HepG2 (cell line): ENCODE results near the gene TNFRSF6B. TPM values are rescaled to one million over a fixed set of nuclear protein-coding genes. Genes with fewer than 3 reads are reported as not detected.

Experiments
- AKAP8 ChIP-seq: sonication (generic); formaldehyde crosslinking; IDR thresholded peaks from 2 replicates; pipeline ENCODE4 v1.5.1; 2020; ENCODE audit warnings: mild to moderate bottlenecking, missing genetic modification reagents
- DNMT1 ChIP-seq: sonication (generic); formaldehyde crosslinking; IDR thresholded peaks from 2 replicates; pipeline ENCODE4 v1.5.1; 2020; ENCODE audit warnings: mild to moderate bottlenecking, missing genetic modification reagents
- KDM3A ChIP-seq: IDR thresholded peaks from 2 replicates; pipeline ENCODE4 v1.6.1; 2018; ENCODE audit warnings: low read depth, missing compliant biosample characterization
- MBD4 ChIP-seq: IDR thresholded peaks from 2 replicates; pipeline ENCODE4 v1.6.1; 2012; ENCODE audit warnings: low read length, inconsistent platforms, borderline replicate concordance
- MYC ChIP-seq: sonication (generic); formaldehyde crosslinking; IDR thresholded peaks from 2 replicates; pipeline ENCODE4 v1.9.0; 2021; ENCODE audit warnings: missing genetic modification reagents, borderline replicate concordance
- NCOA2 ChIP-seq: sonication (generic); formaldehyde crosslinking; IDR thresholded peaks from 2 replicates; pipeline ENCODE4 v1.8.0; 2022; ENCODE audit warnings: inconsistent platforms
- NR1H2 ChIP-seq: sonication (generic); formaldehyde crosslinking; IDR thresholded peaks from 2 replicates; pipeline ENCODE4 v1.8.1; 2022; ENCODE audit warnings: low read depth, missing genetic modification reagents, borderline replicate concordance
- RXRB ChIP-seq: IDR thresholded peaks from 2 replicates; pipeline ENCODE4 v1.6.1; 2016; ENCODE audit warnings: borderline replicate concordance, missing genetic modification reagents, missing compliant biosample characterization
- SMAD3 ChIP-seq: sonication (generic); formaldehyde crosslinking; IDR thresholded peaks from 2 replicates; pipeline ENCODE4 v1.4.0; 2020; ENCODE audit warnings: missing genetic modification reagents
- TEAD2 ChIP-seq: sonication (generic); formaldehyde crosslinking; IDR thresholded peaks from 2 replicates; pipeline ENCODE4 v1.9.0; 2021; ENCODE audit warnings: missing genetic modification reagents
- TGIF2 ChIP-seq: IDR thresholded peaks from 2 replicates; pipeline ENCODE4 v1.6.1; 2016; ENCODE audit warnings: control low read depth, missing compliant biosample characterization
- TOPORS ChIP-seq: sonication (generic); formaldehyde crosslinking; IDR thresholded peaks from 2 replicates; pipeline ENCODE4 v1.8.0; 2023; ENCODE audit warnings: mild to moderate bottlenecking, missing genetic modification reagents
- ZNF432 ChIP-seq: sonication (generic); formaldehyde crosslinking; IDR thresholded peaks from 2 replicates; pipeline ENCODE4 v1.5.0; 2020; ENCODE audit warnings: missing genetic modification reagents, mild to moderate bottlenecking, borderline replicate concordance
- ZNF44 ChIP-seq: sonication (generic); formaldehyde crosslinking; IDR thresholded peaks from 2 replicates; pipeline ENCODE4 v1.5.1; 2020; ENCODE audit warnings: mild to moderate bottlenecking, missing genetic modification reagents
- ZNF552 ChIP-seq: sonication (generic); formaldehyde crosslinking; IDR thresholded peaks from 2 replicates; pipeline ENCODE4 v1.9.0; 2022; ENCODE audit warnings: missing genetic modification reagents, mild to moderate bottlenecking, borderline replicate concordance
- ZNF556 ChIP-seq: sonication (generic); formaldehyde crosslinking; IDR thresholded peaks from 2 replicates; pipeline ENCODE4 v1.4.0; 2020; ENCODE audit warnings: mild to moderate bottlenecking, missing genetic modification reagents, borderline replicate concordance
- ZNF724P ChIP-seq: sonication (generic); formaldehyde crosslinking; IDR thresholded peaks from 2 replicates; pipeline ENCODE4 v1.8.0; 2022; ENCODE audit warnings: missing genetic modification reagents, borderline replicate concordance
- ZNF766 ChIP-seq: sonication (generic); formaldehyde crosslinking; IDR thresholded peaks from 2 replicates; pipeline ENCODE4 v1.5.0; 2020; ENCODE audit warnings: missing genetic modification reagents, borderline replicate concordance
- ZNF879 ChIP-seq: sonication (generic); formaldehyde crosslinking; IDR thresholded peaks from 2 replicates; pipeline ENCODE4 v1.8.1; 2023; ENCODE audit warnings: missing genetic modification reagents
- polyA plus RNA-seq, 8 experiments: library from polyadenylated mRNA; depleted of rRNA in 3 of 8; stranded (reverse) in 7 of 8; unstranded in 1 of 8; fragments of >200 nt; fragmentation: Illumina TruSeq in 4 of 8; extraction: Trizol in 4 of 8; gene quantifications; 2 replicates each; pipeline versions ENCODE4 v1.2.1 to v1.2.3, GENCODE V29; 2011 to 2016; ENCODE audit warnings: low read depth in 4 of 8, missing spikeins in 1 of 8, mixed read lengths in 1 of 8; ENCODE audit not compliant: insufficient read depth in 1 of 8
- total RNA-seq, 5 experiments: library from RNA; depleted of rRNA; stranded (reverse); fragments of >200 nt; fragmentation: Illumina TruSeq; extraction: Trizol; gene quantifications; 2 replicates each; pipeline ENCODE4 v1.2.3, GENCODE V29; 2016; ENCODE audit warnings: low read depth in 1 of 5
- TF ChIP-seq, protein P1 (sequence below): sonication (generic); formaldehyde crosslinking; IDR thresholded peaks from 2 replicates; pipeline ENCODE4 v1.8.1; 2023; ENCODE audit warnings: mild to moderate bottlenecking, missing genetic modification reagents
- TF ChIP-seq, protein P2 (sequence below): IDR thresholded peaks from 2 replicates; pipeline ENCODE4 v1.6.1; 2016; ENCODE audit warnings: low read depth, missing genetic modification reagents, missing compliant biosample characterization
- TF ChIP-seq, protein P3 (sequence below): sonication (generic); formaldehyde crosslinking; IDR thresholded peaks from 2 replicates; pipeline ENCODE4 v1.4.0; 2020; ENCODE audit warnings: missing genetic modification reagents
- TF ChIP-seq, protein P4 (sequence below): sonication (generic); formaldehyde crosslinking; IDR thresholded peaks from 2 replicates; pipeline ENCODE4 v1.4.0; 2020; ENCODE audit warnings: missing genetic modification reagents

TNFRSF6B gene
- total and polyA plus RNA-seq, 2 of the 13 experiments (the other 11 are each of a cell fraction or from before 2014, with no cell fraction given): 0.24 TPM; not detected in 1

DNA sequence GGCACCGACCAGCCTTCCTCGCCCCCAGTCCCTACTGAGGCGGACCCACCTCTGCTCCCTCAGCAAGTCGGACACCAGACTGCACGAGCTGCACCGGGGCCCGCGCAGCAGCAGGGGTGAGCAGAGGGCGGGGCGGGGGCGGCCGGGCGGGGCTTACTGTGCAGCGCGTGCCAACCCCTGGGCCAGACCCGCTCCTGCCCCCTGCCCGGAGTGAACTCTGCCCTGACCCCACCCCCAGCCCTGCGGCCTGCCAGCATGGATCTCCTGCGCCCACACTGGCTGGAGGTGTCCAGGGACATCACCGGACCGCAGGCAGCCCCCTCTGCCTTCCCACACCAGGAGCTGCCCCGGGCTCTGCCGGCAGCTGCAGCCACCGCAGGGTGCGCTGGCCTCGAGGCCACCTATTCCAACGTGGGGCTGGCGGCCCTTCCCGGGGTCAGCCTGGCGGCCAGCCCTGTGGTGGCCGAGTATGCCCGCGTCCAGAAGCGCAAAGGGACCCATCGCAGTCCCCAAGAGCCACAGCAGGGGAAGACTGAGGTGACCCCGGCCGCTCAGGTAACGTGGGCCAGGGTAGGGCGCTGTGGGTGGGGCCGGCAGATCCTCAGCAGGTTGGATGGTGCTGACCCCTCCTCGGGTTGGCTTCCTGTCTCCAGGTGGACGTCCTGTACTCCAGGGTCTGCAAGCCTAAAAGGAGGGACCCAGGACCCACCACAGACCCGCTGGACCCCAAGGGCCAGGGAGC is 41.7 kb downstream of the TNFRSF6B start (continued):
- TF ChIP-seq NR1H2 (peak; percentile 71; the same call in 1 of the 2 replicates), MBD4 (no peak), NCOA2 (CRISPR knock-in tag) (no peak; the same call in 1 of the 2 replicates), KDM3A (CRISPR knock-in tag) (no peak; the same call in 1 of the 2 replicates), TGIF2 (CRISPR knock-in tag) (peak; percentile 92), ZNF879 (no peak), ZNF556 (CRISPR knock-in tag) (peak; percentile 99), ZNF44 (CRISPR knock-in tag) (peak; percentile 97), RXRB (peak; percentile 85), TOPORS (CRISPR knock-in tag) (no peak; the same call in 1 of the 2 replicates), MYC (CRISPR knock-in tag) (peak; percentile 94), ZNF766 (CRISPR knock-in tag) (peak; percentile 62; the same call in 1 of the 2 replicates), AKAP8 (peak; percentile 67), ZNF552 (CRISPR knock-in tag) (0 out of 2 replicates have a peak, but pooled peaks have one; percentile 84), TEAD2 (no peak), DNMT1 (CRISPR knock-in tag) (peak; percentile 93), ZNF432 (CRISPR knock-in tag) (no peak), SMAD3 (CRISPR knock-in tag) (peak; percentile 88; the same call in 1 of the 2 replicates), ZNF724P (CRISPR knock-in tag) (peak; percentile 84; the same call in 1 of the 2 replicates)
- TF ChIP-seq, protein P1, sequence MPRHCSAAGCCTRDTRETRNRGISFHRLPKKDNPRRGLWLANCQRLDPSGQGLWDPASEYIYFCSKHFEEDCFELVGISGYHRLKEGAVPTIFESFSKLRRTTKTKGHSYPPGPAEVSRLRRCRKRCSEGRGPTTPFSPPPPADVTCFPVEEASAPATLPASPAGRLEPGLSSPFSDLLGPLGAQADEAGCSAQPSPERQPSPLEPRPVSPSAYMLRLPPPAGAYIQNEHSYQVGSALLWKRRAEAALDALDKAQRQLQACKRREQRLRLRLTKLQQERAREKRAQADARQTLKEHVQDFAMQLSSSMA: peak; percentile 72; the same call in 1 of the 2 replicates
- TF ChIP-seq, protein P2, sequence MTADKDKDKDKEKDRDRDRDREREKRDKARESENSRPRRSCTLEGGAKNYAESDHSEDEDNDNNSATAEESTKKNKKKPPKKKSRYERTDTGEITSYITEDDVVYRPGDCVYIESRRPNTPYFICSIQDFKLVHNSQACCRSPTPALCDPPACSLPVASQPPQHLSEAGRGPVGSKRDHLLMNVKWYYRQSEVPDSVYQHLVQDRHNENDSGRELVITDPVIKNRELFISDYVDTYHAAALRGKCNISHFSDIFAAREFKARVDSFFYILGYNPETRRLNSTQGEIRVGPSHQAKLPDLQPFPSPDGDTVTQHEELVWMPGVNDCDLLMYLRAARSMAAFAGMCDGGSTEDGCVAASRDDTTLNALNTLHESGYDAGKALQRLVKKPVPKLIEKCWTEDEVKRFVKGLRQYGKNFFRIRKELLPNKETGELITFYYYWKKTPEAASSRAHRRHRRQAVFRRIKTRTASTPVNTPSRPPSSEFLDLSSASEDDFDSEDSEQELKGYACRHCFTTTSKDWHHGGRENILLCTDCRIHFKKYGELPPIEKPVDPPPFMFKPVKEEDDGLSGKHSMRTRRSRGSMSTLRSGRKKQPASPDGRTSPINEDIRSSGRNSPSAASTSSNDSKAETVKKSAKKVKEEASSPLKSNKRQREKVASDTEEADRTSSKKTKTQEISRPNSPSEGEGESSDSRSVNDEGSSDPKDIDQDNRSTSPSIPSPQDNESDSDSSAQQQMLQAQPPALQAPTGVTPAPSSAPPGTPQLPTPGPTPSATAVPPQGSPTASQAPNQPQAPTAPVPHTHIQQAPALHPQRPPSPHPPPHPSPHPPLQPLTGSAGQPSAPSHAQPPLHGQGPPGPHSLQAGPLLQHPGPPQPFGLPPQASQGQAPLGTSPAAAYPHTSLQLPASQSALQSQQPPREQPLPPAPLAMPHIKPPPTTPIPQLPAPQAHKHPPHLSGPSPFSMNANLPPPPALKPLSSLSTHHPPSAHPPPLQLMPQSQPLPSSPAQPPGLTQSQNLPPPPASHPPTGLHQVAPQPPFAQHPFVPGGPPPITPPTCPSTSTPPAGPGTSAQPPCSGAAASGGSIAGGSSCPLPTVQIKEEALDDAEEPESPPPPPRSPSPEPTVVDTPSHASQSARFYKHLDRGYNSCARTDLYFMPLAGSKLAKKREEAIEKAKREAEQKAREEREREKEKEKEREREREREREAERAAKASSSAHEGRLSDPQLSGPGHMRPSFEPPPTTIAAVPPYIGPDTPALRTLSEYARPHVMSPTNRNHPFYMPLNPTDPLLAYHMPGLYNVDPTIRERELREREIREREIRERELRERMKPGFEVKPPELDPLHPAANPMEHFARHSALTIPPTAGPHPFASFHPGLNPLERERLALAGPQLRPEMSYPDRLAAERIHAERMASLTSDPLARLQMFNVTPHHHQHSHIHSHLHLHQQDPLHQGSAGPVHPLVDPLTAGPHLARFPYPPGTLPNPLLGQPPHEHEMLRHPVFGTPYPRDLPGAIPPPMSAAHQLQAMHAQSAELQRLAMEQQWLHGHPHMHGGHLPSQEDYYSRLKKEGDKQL (CRISPR knock-in tag): peak; percentile 41; the same call in 1 of the 2 replicates
- TF ChIP-seq, protein P3, sequence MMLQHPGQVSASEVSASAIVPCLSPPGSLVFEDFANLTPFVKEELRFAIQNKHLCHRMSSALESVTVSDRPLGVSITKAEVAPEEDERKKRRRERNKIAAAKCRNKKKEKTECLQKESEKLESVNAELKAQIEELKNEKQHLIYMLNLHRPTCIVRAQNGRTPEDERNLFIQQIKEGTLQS: no peak; the same call in none of the 2 replicates
- TF ChIP-seq, protein P4, sequence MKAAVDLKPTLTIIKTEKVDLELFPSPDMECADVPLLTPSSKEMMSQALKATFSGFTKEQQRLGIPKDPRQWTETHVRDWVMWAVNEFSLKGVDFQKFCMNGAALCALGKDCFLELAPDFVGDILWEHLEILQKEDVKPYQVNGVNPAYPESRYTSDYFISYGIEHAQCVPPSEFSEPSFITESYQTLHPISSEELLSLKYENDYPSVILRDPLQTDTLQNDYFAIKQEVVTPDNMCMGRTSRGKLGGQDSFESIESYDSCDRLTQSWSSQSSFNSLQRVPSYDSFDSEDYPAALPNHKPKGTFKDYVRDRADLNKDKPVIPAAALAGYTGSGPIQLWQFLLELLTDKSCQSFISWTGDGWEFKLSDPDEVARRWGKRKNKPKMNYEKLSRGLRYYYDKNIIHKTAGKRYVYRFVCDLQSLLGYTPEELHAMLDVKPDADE: no peak
